Right lobe of liver (tissue), 4 donors: ENCODE results near the gene QRSL1.

Experiments used
- POLR2A ChIP-seq: fragments of 450-650 bp; IDR thresholded peaks from one replicate; pipeline ENCODE4 v1.6.1; 2017; ENCODE audit warnings: antibody characterized with exemption, mild to moderate bottlenecking
- TF ChIP-seq, protein P1 (sequence below), 4 donors: fragments of 200-600 bp in 3 of 4; fragments of 450-650 bp in 1 of 4; IDR thresholded peaks; one replicate each; pipeline versions ENCODE4 v1.5.1 to v1.8.0; 2016 to 2022; ENCODE audit warnings: antibody characterized with exemption in 4 of 4, mild to moderate bottlenecking in 2 of 4
- donor health status: DM: no; HTN: no; CAD: no.
- donor health status: DM: no; HTN: no; CAD: no.
- donor health status: DM: no; HTN: yes; CAD: no.

DNA sequence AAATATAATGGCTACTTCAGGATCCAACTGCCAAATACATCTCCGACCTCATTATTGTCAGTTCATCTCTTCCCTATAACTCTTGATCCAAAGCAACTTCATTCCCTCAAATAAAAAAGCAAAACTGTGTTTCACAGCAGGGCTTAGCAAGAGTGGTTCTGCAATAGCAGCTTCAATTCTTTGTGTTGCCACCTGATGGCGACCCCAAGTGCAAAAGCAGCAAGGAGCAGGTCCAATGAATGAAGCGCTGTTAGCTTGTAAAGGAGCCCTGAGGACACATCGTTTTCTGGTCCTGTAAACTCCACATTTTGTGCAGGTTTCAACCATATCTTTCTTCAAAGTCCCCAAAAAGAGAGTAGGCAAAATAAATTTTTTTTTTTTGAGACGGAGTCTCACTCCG, 19.7 kb upstream of the QRSL1 start:
- TF ChIP-seq, protein P1, sequence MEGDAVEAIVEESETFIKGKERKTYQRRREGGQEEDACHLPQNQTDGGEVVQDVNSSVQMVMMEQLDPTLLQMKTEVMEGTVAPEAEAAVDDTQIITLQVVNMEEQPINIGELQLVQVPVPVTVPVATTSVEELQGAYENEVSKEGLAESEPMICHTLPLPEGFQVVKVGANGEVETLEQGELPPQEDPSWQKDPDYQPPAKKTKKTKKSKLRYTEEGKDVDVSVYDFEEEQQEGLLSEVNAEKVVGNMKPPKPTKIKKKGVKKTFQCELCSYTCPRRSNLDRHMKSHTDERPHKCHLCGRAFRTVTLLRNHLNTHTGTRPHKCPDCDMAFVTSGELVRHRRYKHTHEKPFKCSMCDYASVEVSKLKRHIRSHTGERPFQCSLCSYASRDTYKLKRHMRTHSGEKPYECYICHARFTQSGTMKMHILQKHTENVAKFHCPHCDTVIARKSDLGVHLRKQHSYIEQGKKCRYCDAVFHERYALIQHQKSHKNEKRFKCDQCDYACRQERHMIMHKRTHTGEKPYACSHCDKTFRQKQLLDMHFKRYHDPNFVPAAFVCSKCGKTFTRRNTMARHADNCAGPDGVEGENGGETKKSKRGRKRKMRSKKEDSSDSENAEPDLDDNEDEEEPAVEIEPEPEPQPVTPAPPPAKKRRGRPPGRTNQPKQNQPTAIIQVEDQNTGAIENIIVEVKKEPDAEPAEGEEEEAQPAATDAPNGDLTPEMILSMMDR (IDR thresholded peaks at IDR 0.05): peak; percentile 27 to 43 (median 28)
- TF ChIP-seq POLR2A: no peak
